ENCODE measurements around the gene FSTL4.

FSTL4 gene

GRCh38 chr5:133383580-133383939, 228.8 kb downstream of the FSTL4 start:
- Mint-ChIP-seq H3K27ac (no peak overlapping the region), H3K4me1 (no peaks in the 10 kb centered on the region), H3K9me3 (peaks cover 6% of the 10 kb centered on the region), H3K36me3 (ENCODE audit: low read depth) (no peaks in the 10 kb centered on the region), H3K27me3 (peaks cover 40% of the 10 kb centered on the region), H3K4me3 (no peak overlapping the region)
- ATAC-seq = no peak
- DNase-seq = no peak

- Mint-ChIP-seq H3K9me3 (peaks cover 6% of the 10 kb centered on the region), H3K4me3 (no peak overlapping the region), H3K4me1 (no peaks in the 10 kb centered on the region), H3K27me3 (peaks cover 35% of the 10 kb centered on the region), H3K36me3 (ENCODE audit: low read depth) (no peaks in the 10 kb centered on the region), H3K27ac (no peak overlapping the region)
- ATAC-seq (no peak), DNase-seq (no peak)
These were observed 229.4 kb downstream of the FSTL4 start for GRCh38 chr5:133382661-133383579.

- no peak for DNase-seq
- no peak overlapping the region for H3K4me3 Mint-ChIP-seq
- peaks cover 15% of the 10 kb centered on the region for H3K9me3 Mint-ChIP-seq
- H3K4me1 Mint-ChIP-seq = no peaks in the 10 kb centered on the region
- H3K27me3 Mint-ChIP-seq = peaks cover 38% of the 10 kb centered on the region
- no peak overlapping the region for H3K27ac Mint-ChIP-seq
- no peak for ATAC-seq
- peaks cover 8% of the 10 kb centered on the region for H3K36me3 Mint-ChIP-seq (ENCODE audit: low read depth)
These were observed 230.6 kb downstream of the FSTL4 start for GRCh38 chr5:133381571-133382365.

- Mint-ChIP-seq H3K27ac (no peak overlapping the region), H3K4me3 (no peak overlapping the region), H3K27me3 (peaks cover 33% of the 10 kb centered on the region), H3K4me1 (no peaks in the 10 kb centered on the region), H3K9me3 (peaks cover 19% of the 10 kb centered on the region), H3K36me3 (ENCODE audit: low read depth) (peaks cover 8% of the 10 kb centered on the region)
- no peak for DNase-seq
- no peak for ATAC-seq
These were observed 231.3 kb downstream of the FSTL4 start for GRCh38 chr5:133381041-133381440.

GRCh38 chr5:133377736-133378135, 234.6 kb downstream of the FSTL4 start:
- no peak for DNase-seq
- H3K4me1 Mint-ChIP-seq = no peaks in the 10 kb centered on the region
- no peak overlapping the region for H3K27ac Mint-ChIP-seq
- peaks cover 25% of the 10 kb centered on the region for H3K9me3 Mint-ChIP-seq
- peaks cover 8% of the 10 kb centered on the region for H3K36me3 Mint-ChIP-seq (ENCODE audit: low read depth)
- no peak overlapping the region for H3K4me3 Mint-ChIP-seq
- H3K27me3 Mint-ChIP-seq = peaks cover 34% of the 10 kb centered on the region
- no peak for ATAC-seq

GRCh38 chr5:133376986-133377385, 235.4 kb downstream of the FSTL4 start:
- ATAC-seq = no peak

GRCh38 chr5:133373121-133373870, 239.0 kb downstream of the FSTL4 start:
- H3K4me1 Mint-ChIP-seq = no peaks in the 10 kb centered on the region

More at GRCh38 chr5:133376986-133377385, 235.4 kb downstream of the FSTL4 start:
- no peaks in the 10 kb centered on the region for H3K4me1 Mint-ChIP-seq
- H3K4me3 Mint-ChIP-seq = no peak overlapping the region
- no peak for DNase-seq
- peaks cover 25% of the 10 kb centered on the region for H3K9me3 Mint-ChIP-seq
- no peak overlapping the region for H3K27ac Mint-ChIP-seq
- H3K27me3 Mint-ChIP-seq = peaks cover 27% of the 10 kb centered on the region
- peaks cover 8% of the 10 kb centered on the region for H3K36me3 Mint-ChIP-seq (ENCODE audit: low read depth)

GRCh38 chr5:133372293-133372937, 239.9 kb downstream of the FSTL4 start:
- DNase-seq = no peak
- no peak overlapping the region for H3K27ac Mint-ChIP-seq
- H3K4me1 Mint-ChIP-seq = no peaks in the 10 kb centered on the region
- H3K9me3 Mint-ChIP-seq = peaks cover 16% of the 10 kb centered on the region
- H3K27me3 Mint-ChIP-seq = peaks cover 9% of the 10 kb centered on the region
- no peak for ATAC-seq
- H3K4me3 Mint-ChIP-seq = no peak overlapping the region
- H3K36me3 Mint-ChIP-seq (ENCODE audit: low read depth) = peaks cover 6% of the 10 kb centered on the region

More at GRCh38 chr5:133373121-133373870, 239.0 kb downstream of the FSTL4 start:
- Mint-ChIP-seq H3K4me3 (no peak overlapping the region), H3K9me3 (peaks cover 19% of the 10 kb centered on the region), H3K27me3 (peaks cover 12% of the 10 kb centered on the region), H3K27ac (no peak overlapping the region), H3K36me3 (ENCODE audit: low read depth) (peaks cover 8% of the 10 kb centered on the region)
- ATAC-seq (no peak), DNase-seq (no peak)

- H3K27ac Mint-ChIP-seq = no peak overlapping the region
- no peak overlapping the region for H3K4me3 Mint-ChIP-seq
- no peaks in the 10 kb centered on the region for H3K36me3 Mint-ChIP-seq (ENCODE audit: low read depth)
- peaks cover 9% of the 10 kb centered on the region for H3K9me3 Mint-ChIP-seq
- peaks cover 4% of the 10 kb centered on the region for H3K27me3 Mint-ChIP-seq
- ATAC-seq (no peak), DNase-seq (no peak)
- H3K4me1 Mint-ChIP-seq = no peaks in the 10 kb centered on the region
These were observed 240.8 kb downstream of the FSTL4 start for GRCh38 chr5:133371371-133372155.

GRCh38 chr5:133370904-133371303, 241.4 kb downstream of the FSTL4 start:
- H3K9me3 Mint-ChIP-seq = peaks cover 4% of the 10 kb centered on the region
- ATAC-seq (no peak), DNase-seq (no peak)
- H3K27ac Mint-ChIP-seq = no peak overlapping the region
- H3K4me1 Mint-ChIP-seq = no peaks in the 10 kb centered on the region
- peaks cover 7% of the 10 kb centered on the region for H3K27me3 Mint-ChIP-seq
- no peaks in the 10 kb centered on the region for H3K36me3 Mint-ChIP-seq (ENCODE audit: low read depth)
- H3K4me3 Mint-ChIP-seq = no peak overlapping the region

GRCh38 chr5:133370036-133370831, 242.1 kb downstream of the FSTL4 start:
- H3K27me3 Mint-ChIP-seq = peaks cover 8% of the 10 kb centered on the region
- H3K9me3 Mint-ChIP-seq = no peaks in the 10 kb centered on the region
- no peak for DNase-seq
- H3K27ac Mint-ChIP-seq = no peak overlapping the region
- no peaks in the 10 kb centered on the region for H3K4me1 Mint-ChIP-seq
- no peaks in the 10 kb centered on the region for H3K36me3 Mint-ChIP-seq (ENCODE audit: low read depth)
- H3K4me3 Mint-ChIP-seq = no peak overlapping the region
- no peak for ATAC-seq

- H3K36me3 Mint-ChIP-seq (ENCODE audit: low read depth) = no peaks in the 10 kb centered on the region
- ATAC-seq (no peak), DNase-seq (no peak)
- peaks cover 10% of the 10 kb centered on the region for H3K27me3 Mint-ChIP-seq
- no peak overlapping the region for H3K4me3 Mint-ChIP-seq
- no peaks in the 10 kb centered on the region for H3K9me3 Mint-ChIP-seq
- no peaks in the 10 kb centered on the region for H3K4me1 Mint-ChIP-seq
- H3K27ac Mint-ChIP-seq = no peak overlapping the region
These were observed 243.2 kb downstream of the FSTL4 start for GRCh38 chr5:133368916-133369783.
